Dermis blood vessel endothelial cell (primary cell): ENCODE results near the gene TCL1B. TPM values are rescaled to one million over a fixed set of nuclear protein-coding genes. Genes with fewer than 3 reads are reported as not detected.
"Not testable (repeated sequence)": the region's sequence is repeated elsewhere in the genome, so short reads cannot be mapped to it uniquely, and the experiment has no call there.

ENCODE experiments used
- DNase-seq: peaks from one replicate; pipeline ENCODE4 v3.0.0; 2010
- total RNA-seq: library from RNA; depleted of rRNA; stranded (reverse); fragments of >200 nt; gene quantifications from 2 replicates; pipeline ENCODE4 v1.2.3, GENCODE V29; 2014

The TCL1B gene
- not detected in 2 replicates for total RNA-seq

GRCh38 chr14:95685978-95686922, at the start of gene TCL1B:
Gene TCL1B, plus strand, starts transcription at chr14:95686426. Its CDS starts 42 bp downstream, at chr14:95686468.
- DNase-seq: no peak

GRCh38 chr14:95644981-95645380, 41.2 kb upstream of the TCL1B start:
- no peak for DNase-seq

DNA sequence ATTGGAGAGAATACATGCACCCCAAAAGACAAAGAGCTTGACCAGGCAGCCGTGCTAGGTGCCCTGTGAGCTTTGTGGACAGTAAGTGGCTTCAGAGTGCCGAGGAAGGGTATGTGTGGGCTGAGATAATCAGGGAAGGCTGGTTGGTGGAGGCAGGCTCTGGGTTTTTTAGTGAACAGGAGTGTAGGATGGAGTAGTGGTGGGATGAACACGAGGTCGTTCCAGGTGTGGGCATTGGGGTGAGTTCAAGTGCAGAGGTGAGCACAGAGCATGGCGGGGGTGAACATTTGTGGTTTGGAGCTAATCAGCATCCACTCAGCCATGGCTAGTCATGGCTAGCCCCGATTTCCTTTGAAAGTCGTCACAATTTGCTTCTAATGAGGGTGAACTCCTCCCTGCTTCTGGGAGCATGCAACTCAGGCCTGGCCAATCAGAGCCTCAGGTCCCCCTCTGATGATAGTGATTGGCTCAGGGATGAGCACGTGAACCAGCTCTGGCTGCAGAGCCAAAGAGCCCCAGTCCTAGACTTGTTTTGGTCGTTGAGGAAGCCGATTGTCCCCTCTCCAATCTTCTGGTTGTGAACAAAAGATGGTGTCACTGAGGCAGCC, 40.7 kb upstream of the TCL1B start:
- DNase-seq: no peak

DNA sequence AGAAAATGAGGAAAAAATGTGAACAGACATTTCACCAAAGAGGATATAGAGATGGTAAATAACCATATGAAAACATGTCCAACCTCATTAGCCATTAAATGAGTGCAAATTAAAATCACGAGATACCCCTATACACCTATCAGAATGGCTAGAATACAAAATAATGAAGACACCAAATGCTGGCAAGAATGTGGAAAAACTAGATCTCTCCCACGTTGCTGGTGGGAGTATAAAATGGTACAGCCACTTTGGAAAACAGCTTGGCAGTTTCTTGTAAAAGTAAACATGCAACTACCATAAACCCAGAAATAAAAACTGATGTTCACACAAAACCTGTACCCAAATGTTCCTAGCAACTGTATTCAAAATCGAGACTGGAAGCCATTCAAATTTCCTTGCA, 38.3 kb upstream of the TCL1B start:
- no peak for DNase-seq

- no peak for DNase-seq
Measured at GRCh38 chr14:95649230-95649629, 37.0 kb upstream of the TCL1B start.

DNA sequence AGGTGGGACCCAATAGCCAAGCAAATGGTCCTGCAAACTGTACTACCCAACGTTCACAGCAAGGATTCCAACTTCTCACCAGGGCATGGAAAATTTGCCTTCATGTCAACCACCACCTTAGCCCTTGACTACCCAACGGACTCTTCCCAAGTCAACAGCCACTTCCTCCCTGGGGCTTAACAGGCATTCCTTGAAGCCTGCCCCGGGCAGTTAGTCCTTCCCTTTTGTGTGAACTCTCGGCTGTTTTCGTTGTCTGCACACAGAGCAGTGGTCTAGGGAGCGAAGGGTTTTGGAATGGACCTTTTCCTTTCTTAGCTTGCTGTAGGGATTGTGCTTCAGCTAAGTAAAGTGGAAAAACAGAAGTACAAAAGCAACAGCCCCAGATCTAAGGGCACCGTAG, 35.2 kb upstream of the TCL1B start:
- DNase-seq: no peak

DNA sequence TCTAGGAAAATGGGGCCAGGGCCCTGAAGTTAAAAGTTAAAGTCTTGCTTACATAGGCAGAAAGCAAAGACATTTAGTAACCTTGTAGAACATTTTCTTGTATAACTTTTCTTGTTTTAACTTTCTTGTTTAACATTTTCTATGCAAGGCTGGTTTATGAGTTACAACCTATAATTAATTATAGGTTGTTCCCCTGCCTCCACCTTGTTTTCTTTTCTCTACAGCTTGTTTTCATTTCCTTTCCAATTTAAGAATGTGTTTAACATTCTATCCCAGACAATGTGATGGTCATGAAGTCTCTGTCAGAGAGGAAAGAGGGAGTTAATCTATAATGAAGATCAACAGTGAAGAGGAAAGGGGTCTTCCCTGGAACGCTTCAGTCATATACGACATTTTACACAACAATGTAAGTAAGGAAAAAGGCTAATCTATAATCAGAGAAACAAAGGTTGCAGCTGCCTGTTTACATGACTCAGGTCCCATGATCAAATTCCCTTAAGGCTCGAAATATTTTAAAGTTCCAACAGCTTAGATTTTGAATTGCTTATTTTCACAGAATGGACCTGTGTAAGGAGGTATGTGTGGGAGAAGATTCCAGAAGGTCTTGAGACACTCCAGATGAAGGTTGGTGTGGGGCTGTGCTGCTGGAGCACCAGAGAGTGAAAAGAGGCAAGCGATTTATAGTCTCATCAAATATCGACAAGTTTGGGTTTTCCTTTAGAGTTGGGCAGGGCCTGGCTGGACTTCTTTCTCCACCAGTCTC, 34.2 kb upstream of the TCL1B start:
- no peak for DNase-seq

DNA sequence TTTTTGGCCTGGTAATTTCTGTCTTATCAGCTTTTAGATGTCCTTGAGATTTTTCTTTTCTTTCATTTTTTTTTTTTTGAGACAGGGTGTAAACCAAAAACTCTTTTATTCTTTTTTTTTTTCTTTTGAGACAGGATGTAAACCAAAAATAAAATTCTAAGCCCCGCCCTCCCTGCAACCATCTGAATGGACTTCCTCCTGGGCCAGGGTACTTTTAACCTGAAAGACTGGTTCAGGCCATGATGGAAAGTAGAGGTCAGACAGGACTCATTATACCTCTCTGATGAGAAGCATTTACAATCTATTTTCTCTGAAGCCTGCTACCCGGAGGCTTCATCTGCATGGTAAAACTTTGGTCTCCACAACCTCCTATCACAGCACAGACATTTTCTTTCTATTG, 33.5 kb upstream of the TCL1B start:
- no peak for DNase-seq

DNA sequence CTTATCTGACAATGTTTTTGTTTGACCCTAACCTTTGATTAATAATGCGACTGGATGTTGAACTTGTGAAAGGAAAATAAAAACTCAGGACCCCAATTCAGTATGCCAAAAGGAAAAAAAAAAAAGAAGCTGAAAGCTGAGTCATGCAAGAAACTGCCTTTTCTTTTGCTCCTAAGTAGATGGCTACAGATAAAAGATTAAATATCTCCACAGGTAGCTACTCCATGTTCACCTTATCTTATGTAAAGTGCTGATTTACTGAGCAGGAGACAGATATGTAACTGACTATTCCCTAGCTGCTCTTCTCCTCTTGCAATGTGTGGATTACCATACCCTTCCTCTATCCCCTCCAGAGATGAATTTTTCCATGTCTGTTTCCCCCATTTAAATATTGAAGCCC, 30.8 kb upstream of the TCL1B start:
- no peak for DNase-seq

GRCh38 chr14:95656634-95657033, 29.6 kb upstream of the TCL1B start:
- DNase-seq: no peak

- DNase-seq: no peak
Measured at GRCh38 chr14:95657454-95657853, 28.8 kb upstream of the TCL1B start.

DNA sequence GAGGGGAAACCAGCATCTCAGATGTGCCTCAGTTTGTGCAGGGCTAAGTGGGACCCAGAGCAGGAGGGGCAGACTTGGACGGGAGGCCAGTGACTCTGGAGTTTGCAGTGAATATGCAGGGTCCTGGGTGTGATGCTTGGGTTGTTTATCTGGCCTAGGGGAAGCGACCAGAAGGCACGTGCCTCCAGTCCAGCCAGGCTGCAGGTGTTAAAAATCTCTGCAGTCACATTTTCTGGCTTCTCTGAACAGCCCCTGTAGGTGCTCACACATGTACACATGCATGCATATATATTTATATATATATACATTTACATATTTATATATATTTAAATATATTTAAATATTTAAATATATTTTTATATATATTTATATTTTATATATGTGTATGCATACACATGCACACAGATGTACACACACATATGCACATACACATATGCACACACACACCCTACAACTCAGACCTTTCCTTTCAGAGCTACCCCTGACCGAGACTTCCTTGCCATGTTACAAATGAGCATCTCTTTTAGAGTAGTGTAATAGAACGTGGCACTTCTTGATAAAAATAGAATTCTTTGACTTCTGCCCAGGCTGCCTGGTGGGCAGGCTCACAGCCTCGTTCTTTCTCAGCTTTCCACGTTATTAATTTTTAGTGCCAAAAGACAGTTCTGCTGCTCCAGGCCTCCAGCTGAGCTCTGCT, 26.8 kb upstream of the TCL1B start:
- no peak for DNase-seq

DNA sequence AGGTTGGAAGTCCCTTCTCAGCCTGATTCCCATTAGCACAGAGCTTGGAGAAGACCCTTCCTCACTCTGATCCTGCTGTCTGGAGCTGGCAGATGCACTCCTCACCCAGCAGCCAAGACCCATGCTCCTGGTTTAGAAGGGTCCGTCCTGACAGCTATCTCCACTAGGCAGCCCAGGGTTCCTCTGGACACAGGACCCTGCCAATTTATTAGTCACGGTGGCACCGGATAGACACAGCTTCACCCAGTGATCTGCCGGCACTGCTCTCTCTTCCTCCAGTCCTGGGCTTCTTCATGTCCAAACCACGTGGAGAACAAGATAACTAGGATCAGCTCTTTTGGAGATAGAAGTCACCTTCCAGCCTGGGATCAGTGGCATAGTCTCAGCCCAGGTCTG, 26.2 kb upstream of the TCL1B start:
- no peak for DNase-seq

DNA sequence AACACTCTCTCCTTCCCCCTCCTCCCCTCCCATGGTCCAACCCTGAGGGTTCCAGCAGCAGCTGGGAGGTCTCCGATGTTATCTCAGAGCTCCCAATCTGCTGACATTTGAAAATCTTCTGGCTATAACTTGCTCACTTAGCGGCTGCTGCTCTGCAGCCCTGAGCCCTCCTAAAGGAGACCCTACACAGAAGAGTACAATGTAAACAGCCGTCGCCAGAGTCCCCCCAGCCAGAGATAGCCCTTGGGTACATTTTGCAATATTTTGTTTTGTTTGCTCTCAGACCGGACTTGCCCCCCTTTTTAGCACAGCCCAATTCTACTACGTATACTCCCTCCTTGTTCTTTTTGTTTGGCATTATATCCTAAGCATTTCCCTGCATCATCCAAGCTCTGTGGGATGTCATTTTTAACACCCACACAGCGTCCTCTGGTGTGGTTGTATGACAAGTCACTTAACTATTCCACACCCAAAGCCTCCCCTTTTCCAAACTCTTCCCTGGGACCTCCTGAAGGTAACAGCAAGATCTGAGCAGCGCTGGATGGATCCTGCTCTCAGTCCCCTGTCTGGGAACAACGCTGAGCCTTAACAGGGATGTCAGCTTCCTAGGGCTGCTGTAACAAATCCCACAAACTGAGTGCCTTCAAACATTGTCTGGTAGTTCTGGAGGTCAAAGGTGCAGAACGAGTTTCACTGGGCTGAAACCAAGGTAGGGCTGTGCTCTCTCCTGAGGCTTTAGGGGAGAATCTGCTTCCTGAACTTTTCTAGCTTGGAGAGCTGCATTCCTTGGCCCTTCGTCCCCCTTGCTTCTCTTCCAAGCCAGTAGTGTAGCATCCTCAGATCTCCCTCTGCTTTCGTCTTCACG, 25.3 kb upstream of the TCL1B start:
- DNase-seq: no peak

- no peak for DNase-seq
Measured at GRCh38 chr14:95662376-95663186, 23.6 kb upstream of the TCL1B start.

DNA sequence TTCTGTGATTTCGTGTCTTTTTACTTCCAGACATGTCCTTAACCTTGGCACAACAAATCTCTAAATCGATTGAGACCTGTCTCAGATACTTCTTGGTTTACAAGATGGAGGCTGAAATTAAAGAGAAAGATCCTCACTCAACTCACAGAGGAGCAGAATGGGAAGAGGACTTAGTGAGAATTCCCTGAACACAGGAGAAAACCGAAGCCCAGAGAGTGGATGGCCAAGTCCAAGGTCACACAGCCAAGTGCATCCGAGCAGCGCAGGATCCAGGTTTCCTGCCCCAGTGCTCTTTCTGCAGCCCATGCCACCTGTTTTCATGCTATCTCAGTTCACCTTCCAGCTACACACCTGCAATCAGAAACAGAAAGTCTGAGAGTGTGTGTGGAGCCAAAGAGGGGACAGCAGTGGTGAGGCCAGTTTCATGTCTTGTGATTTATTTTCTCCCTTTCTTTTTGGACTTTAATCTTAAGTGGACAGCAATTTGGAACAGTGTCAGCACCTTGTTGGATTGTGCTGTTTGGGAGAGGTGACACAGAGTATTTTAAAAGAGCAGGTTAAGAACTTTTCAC, 22.9 kb upstream of the TCL1B start:
- DNase-seq: no peak

- DNase-seq: no peak
Measured at GRCh38 chr14:95664066-95664465, 22.2 kb upstream of the TCL1B start.

- no peak for DNase-seq
Measured at GRCh38 chr14:95664546-95664945, 21.7 kb upstream of the TCL1B start.

GRCh38 chr14:95665530-95665929, 20.7 kb upstream of the TCL1B start:
- not testable (repeated sequence) for DNase-seq

DNA sequence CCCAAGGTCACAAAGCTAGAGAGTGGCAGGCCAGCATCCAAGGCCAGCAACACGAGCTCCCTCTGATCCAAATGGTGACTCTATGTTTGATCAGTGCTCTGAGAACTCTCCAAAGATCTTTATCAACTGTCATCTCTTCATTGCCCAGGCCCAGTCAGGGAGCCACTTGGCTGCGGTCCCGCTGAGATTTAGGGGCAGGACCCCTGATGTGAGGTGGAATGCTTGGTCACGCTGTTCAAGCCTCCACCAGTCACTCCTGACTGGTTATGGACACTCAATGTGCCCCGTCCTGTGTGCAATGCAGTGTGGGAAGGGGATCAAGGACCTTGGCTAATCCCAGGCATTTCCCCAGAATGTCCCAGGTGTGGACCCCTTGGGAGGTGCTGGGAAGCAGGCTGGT, 19.8 kb upstream of the TCL1B start:
- DNase-seq: no peak
